Stimulated activated CD8-positive, alpha-beta memory T cell treated with anti-CD3 and anti-CD28 coated beads, Interleukin-2, amount 100 ng/mL, for 48 hours (primary cell): Measurements from ENCODE around the gene SYNCRIP.
"Not testable (repeated sequence)": the region's sequence is repeated elsewhere in the genome, so short reads cannot be mapped to it uniquely, and the experiment has no call there.

Experiments used
- DNase-seq, 2 donors: peaks; one replicate each; pipeline ENCODE4 v3.0.0-alpha.2; 2020; ENCODE audit warnings: low read depth in 2 of 2

The SYNCRIP gene

DNA sequence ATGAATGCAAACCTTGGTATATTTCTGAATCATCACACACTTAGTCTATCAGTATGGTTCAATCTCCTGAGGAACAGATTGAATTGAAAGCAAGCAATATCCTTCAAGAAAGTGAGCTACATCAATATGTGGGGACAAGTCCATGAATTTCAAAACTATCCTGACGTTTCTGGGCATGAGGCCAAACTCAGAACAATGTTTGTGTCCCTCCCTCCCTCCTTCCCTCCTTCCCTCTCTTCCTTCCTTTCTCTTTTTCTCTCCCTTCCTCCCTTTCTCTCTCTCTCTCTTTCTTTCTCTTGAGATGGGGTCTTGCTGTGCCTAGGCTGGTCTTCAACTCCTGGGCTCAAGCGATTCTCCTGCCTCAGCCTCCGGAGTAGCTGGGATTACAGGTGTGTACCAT, 27.9 kb upstream of the SYNCRIP start:
- no peak for DNase-seq

- DNase-seq = peak in 1 of 2 donors; percentile 7
Observed at GRCh38 chr6:85669735-85670194, 27.1 kb upstream of the SYNCRIP start.

GRCh38 chr6:85662251-85662650, 19.6 kb upstream of the SYNCRIP start:
- no peak for DNase-seq

GRCh38 chr6:85660181-85660611, 17.5 kb upstream of the SYNCRIP start:
- no peak for DNase-seq

- DNase-seq = no peak
Observed at GRCh38 chr6:85650606-85651005, 7.9 kb upstream of the SYNCRIP start.

- DNase-seq = no peak
Observed at GRCh38 chr6:85644279-85644762, 1.6 kb upstream of the SYNCRIP start.

- peak; percentile 55 to 65 for DNase-seq
Observed at GRCh38 chr6:85643537-85644278, 1.0 kb upstream of the SYNCRIP start.

- peak; percentile 25 to 32 for DNase-seq
Observed at GRCh38 chr6:85641897-85642773, 551 bp downstream of the SYNCRIP start.

- DNase-seq = no peak
Observed at GRCh38 chr6:85641522-85641896, 1.2 kb downstream of the SYNCRIP start.

- DNase-seq = no peak
Observed at GRCh38 chr6:85640821-85641220, 1.9 kb downstream of the SYNCRIP start.

GRCh38 chr6:85637579-85637978, 5.1 kb downstream of the SYNCRIP start:
- no peak for DNase-seq

GRCh38 chr6:85632164-85632942, 10.3 kb downstream of the SYNCRIP start:
- DNase-seq = no peak

DNA sequence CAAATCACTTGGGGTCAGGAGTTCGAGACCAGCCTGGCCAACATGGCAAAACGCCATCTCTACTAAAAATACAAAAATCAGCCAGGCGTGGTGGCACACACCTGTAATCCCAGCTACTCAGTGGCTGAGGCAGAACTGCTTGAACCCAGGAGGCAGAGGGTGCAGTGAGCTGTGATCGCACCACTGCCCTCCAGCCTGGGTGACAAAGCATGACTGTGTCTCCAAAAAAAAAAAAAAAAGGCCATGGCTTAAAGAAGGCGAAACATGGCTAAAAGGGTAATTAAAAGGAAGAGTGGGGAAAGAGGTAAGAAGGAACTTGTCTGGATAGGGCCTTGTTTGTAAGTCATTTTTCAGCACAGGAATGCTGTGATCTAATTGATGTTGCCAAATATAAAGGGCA, 11.6 kb downstream of the SYNCRIP start:
- DNase-seq = not testable (repeated sequence)

DNA sequence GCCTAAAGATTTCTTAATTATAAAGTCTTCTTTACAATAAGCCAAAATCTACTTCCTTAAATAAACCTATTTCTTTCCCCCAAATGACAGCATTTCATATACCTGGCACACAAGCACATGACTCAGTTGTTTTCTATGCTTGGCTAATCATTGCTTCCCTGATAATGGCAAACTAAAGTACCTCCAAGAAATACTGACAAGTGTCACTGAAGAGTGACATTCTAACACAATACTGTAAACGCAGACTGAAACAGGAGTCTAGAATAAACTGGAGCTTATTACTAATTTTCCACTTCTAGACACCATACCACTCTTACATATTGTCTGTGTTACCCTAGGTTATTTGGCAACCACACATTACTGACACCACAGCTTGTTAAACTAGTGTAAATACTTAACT, 14.3 kb downstream of the SYNCRIP start:
- DNase-seq = no peak

- no peak for DNase-seq
Observed at GRCh38 chr6:85620308-85620707, 22.4 kb downstream of the SYNCRIP start.

- no peak for DNase-seq
Observed at GRCh38 chr6:85614780-85615179, 27.9 kb downstream of the SYNCRIP start.

GRCh38 chr6:85612690-85613474, 29.8 kb downstream of the SYNCRIP start:
- no peak for DNase-seq

- no peak for DNase-seq
Observed at GRCh38 chr6:85610182-85610895, 32.3 kb downstream of the SYNCRIP start.

DNA sequence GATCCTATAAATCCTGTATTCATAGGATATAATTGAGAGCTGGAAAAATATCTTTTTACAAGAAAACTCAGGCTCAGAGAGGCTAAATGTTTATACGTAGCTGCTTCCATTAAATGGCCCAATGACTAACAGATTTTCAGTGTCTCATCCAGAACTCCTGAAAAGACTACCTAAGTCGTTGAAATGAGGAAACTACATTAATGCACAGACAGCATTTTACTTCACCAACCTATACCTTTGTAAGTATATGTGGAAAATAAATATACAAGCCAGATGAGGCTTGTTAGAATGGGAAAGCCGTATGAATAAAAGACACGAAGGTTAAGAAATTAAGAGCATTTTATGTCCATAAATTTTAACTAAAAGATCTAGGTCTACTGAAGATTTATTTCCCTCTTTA, 40.6 kb downstream of the SYNCRIP start:
- DNase-seq = no peak

DNA sequence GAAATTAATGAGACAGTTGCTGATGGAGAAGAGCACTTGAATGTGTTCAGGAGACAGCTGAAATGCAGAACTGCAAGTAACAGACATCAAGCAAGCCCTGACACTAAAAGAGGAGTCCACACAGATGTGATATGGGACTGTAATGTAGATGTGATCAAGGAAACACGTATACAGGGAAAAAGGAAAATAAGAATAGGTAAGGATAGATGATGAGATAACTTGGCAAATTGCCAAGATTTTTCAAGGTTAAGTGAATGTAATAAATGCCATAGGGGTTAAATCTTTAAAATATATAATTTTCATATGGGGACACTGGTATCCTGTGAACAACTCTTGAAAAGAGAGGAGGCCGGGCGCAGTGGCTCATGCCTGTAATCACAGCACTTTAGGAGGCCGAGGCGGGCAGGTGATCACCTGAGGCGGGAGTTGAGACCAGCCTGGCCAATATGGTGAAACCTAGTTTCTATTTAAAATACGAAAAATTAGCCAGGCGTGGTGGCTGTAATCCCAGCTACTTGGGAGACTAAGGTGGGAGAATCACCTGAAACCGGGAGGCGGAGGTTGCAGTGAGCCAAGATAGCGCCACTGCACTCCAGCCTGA, 41.9 kb downstream of the SYNCRIP start:
- DNase-seq = no peak
